ENCODE data around the gene ERAP2.

Gene ERAP2

DNA sequence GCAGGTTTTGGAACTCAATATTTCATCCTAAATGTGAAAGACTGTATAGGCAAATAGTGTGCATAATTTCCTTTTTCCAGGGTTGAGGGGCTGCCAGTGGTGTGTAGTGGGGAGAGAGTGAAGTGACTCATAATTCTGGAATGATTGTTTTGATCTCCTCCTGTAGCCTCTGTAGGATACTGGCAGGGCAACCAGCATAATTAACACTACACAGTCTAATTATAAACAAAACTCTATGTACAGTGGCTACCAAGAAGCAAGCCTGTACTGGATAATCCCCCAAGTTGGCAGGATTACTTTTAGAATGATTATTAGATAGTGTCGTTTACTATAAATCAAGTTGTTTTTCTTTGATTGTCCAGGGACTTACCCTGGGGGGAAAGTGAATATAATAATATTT is 91.8 kb downstream of the ERAP2 start:
- FAIRE-seq: no peak
- no peak for DNase-seq (ENCODE audit: insufficient read length, low spot score)
- no peak for TF ChIP-seq POLR2AphosphoS5 (IDR thresholded peaks at IDR 0.05; ENCODE audit: low read depth, low read length)
- no peak for TF ChIP-seq PAX5 (IDR thresholded peaks at IDR 0.05; ENCODE audit: insufficient read depth, low read length, severe bottlenecking)
- TF ChIP-seq SPI1 (IDR thresholded peaks at IDR 0.05; ENCODE audit: low read depth, low read length): no peak
- no peak for TF ChIP-seq TAF1 (IDR thresholded peaks at IDR 0.05; ENCODE audit: low read depth, low read length)
- TF ChIP-seq POLR2A (IDR thresholded peaks at IDR 0.05; ENCODE audit: low read depth, low read length): no peak
- no peak for TF ChIP-seq POU2F2 (IDR thresholded peaks at IDR 0.05; ENCODE audit: low read depth, low read length)

- peak; percentile 70 for FAIRE-seq
- DNase-seq (ENCODE audit: insufficient read length, low spot score): no peak
- no peak for TF ChIP-seq POLR2A (IDR thresholded peaks at IDR 0.05; ENCODE audit: low read depth, low read length)
- no peak for TF ChIP-seq SPI1 (IDR thresholded peaks at IDR 0.05; ENCODE audit: low read depth, low read length)
- TF ChIP-seq POLR2AphosphoS5 (IDR thresholded peaks at IDR 0.05; ENCODE audit: low read depth, low read length): no peak
- no peak for TF ChIP-seq TAF1 (IDR thresholded peaks at IDR 0.05; ENCODE audit: low read depth, low read length)
- TF ChIP-seq PAX5 (IDR thresholded peaks at IDR 0.05; ENCODE audit: insufficient read depth, low read length, severe bottlenecking): no peak
- TF ChIP-seq POU2F2 (IDR thresholded peaks at IDR 0.05; ENCODE audit: low read depth, low read length): no peak
Observed at GRCh38 chr5:96968614-96969013, 92.3 kb downstream of the ERAP2 start.

Measured in GM12891 (cell line).